ENCODE measurements around the gene LRRK1. TPM values are rescaled to one million over a fixed set of nuclear protein-coding genes. Genes with fewer than 3 reads are reported as not detected.

LRRK1 gene
- total RNA-seq, 4 donors from 2014 or later = 12.1 to 23.8 (median 15.2) TPM

DNA sequence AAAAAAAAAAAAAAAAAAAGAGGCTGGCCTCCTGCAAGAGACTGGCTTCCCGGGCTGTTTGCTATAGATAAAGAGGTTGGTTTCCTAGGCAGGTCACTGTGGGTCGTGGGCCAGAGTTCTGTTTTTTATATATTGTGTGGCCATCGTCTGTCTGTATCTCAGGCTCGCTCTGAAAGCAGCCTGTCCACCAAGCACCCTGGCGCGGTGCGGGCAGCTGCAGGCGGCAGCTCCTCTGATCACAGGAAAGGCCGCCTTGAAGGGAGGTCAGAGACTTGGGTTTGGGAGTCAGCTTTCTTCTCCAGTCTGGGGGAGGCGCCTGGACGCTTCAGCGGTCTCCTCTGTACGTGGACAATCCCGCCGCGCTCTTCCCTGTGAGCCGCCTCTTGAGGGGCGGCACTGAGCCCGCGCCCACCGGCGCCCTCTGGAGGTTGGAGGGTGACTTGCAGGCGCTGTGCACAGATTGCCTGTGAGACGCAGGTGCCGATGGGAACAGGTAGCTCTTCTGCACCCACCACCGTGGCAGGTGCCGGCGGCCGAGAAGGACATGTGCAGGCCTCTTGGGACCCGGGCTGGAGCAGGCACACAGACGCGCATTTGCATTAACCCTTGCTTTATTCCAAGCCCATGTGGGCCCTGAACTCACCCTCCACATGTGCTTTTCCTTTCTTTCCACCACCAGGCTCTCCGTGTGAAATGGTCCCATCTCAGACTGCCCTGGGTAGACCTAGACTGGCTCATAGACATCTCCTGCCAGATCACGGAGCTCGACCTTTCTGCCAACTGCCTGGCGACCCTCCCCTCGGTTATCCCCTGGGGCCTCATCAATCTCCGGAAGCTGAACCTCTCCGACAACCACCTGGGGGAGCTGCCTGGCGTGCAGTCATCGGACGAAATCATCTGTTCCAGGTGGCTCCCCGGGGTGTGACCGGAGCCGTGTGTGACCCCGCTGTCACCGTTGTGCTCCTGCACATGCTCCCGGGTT, 89.3 kb downstream of the LRRK1 start:
- H3K9me3 ChIP-seq = no peaks in the 10 kb centered on the region
- H3K4me1 ChIP-seq = peaks cover 0 to 23% (median 6%) of the 10 kb centered on the region in 3 donors
- WGBS, 2 donors (ENCODE audit: low coverage in 1 of 2) = 17 to 28% methylated on average over 5 to 16 of the region's 48 CpGs
- H3K27ac ChIP-seq = peak overlapping the region in 1 of 4 donors; percentile 45
- H3K4me3 ChIP-seq = peak overlapping the region; percentile 23 to 51
- ATAC-seq = peak; percentile 82
- peaks cover 0 to 30% of the 10 kb centered on the region in 2 donors for H3K36me3 ChIP-seq
- TF ChIP-seq POLR2A (IDR thresholded peaks at IDR 0.05) = no peak
- TF ChIP-seq CTCF (IDR thresholded peaks at IDR 0.05) = peak; percentile 88 to 98 (median 94)
- H3K27me3 ChIP-seq = peaks cover 14% of the 10 kb centered on the region

GRCh38 chr15:101009176-101009575, 90.0 kb downstream of the LRRK1 start:
- peaks cover 0 to 23% (median 6%) of the 10 kb centered on the region in 3 donors for H3K4me1 ChIP-seq
- no CpG with 5 or more reads among the region's 2 CpGs for WGBS, 2 donors (ENCODE audit: low coverage in 1 of 2)
- no peaks in the 10 kb centered on the region for H3K9me3 ChIP-seq
- no peak overlapping the region for H3K27ac ChIP-seq
- H3K4me3 ChIP-seq = no peak overlapping the region
- no peak for ATAC-seq
- H3K27me3 ChIP-seq = peaks cover 12% of the 10 kb centered on the region
- peaks cover 0 to 32% of the 10 kb centered on the region in 2 donors for H3K36me3 ChIP-seq
- no peak for TF ChIP-seq POLR2A (IDR thresholded peaks at IDR 0.05)
- TF ChIP-seq EP300 (IDR thresholded peaks at IDR 0.05) = no peak
- no peak for TF ChIP-seq POLR2AphosphoS5 (IDR thresholded peaks at IDR 0.05)
- no peak for TF ChIP-seq CTCF (IDR thresholded peaks at IDR 0.05)

DNA sequence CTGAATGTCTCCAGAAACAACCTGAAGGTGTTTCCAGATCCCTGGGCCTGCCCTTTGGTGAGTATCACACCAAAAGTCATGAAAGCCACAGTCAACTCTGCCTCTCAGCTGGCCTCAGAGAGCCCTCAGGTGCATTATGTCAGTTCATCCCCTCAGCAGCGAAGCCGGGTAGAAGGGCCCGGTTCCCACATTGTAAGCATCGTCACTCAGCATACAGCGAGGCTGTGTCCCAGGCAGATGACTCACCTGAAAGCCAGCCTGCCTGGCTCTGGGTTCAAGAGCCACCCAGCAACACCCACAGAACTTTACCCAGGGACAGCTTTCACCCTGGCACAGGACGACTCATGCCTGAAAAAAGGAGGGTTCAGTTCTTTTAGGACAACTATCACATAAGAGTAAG, 91.6 kb downstream of the LRRK1 start:
- Histone ChIP-seq H3K9me3 (no peaks in the 10 kb centered on the region), H3K36me3 (peaks cover 0 to 40% of the 10 kb centered on the region in 2 donors), H3K4me1 (peaks cover 0 to 32% (median 6%) of the 10 kb centered on the region in 3 donors), H3K4me3 (no peak overlapping the region), H3K27ac (no peak overlapping the region), H3K27me3 (peaks cover 11% of the 10 kb centered on the region)
- TF ChIP-seq POLR2A (IDR thresholded peaks at IDR 0.05) (no peak), POLR2AphosphoS5 (IDR thresholded peaks at IDR 0.05) (no peak), EP300 (IDR thresholded peaks at IDR 0.05) (no peak), CTCF (IDR thresholded peaks at IDR 0.05) (no peak)
- no CpG with 5 or more reads among the region's 6 CpGs for WGBS, 2 donors (ENCODE audit: low coverage in 1 of 2)
- ATAC-seq = no peak

DNA sequence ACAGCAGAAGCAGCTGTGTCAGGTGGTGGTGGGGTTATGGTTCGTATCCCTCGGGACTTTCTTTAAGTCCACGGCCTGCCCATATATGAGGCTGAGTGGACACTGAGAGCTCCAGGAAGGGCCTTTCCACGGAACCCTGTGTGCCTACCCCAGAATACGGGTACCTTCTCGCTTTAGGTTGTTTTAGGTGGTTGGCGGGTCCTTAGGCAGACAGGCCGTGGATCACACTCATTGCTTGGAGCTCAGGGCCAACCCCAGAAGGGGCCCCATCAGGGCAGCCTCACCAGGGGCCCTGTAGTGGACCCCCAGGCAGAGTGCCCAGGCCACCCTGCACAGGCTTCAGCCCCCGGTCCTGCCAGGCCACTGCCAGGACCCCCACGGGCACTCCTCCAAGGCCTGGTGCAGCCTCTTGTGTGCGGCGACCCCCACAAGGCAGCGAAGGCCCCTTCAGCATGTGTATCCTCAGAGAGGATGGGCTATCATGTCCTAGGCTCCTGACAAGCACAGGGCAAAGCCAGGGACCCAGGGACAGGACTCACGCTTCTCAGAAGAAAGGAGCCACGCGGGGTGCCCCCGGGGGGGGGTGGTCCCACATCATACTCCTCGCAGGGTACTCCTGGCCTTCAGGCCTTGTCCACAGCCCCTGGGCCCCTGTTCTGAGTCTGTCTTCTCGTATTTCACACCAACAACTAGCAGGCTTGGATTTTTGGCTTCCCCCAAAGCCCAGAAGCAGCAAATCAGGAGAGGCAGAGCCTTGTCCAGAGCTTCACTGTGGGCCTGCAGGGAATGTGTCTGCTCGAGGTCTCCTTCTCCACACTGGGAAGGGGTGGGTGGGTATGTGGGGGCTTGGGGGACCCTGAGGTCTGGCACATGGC, 93.4 kb downstream of the LRRK1 start:
- ATAC-seq = no peak
- TF ChIP-seq CTCF (IDR thresholded peaks at IDR 0.05) = no peak
- H3K9me3 ChIP-seq = no peaks in the 10 kb centered on the region
- no peak overlapping the region for H3K4me3 ChIP-seq
- H3K4me1 ChIP-seq = peaks cover 0 to 22% (median 2%) of the 10 kb centered on the region in 3 donors
- WGBS, 2 donors (ENCODE audit: low coverage in 1 of 2) = 85% methylated on average over 5 of the region's 20 CpGs; no CpG with 5 or more reads in 1 of the 2 donors
- no peak overlapping the region for H3K27ac ChIP-seq
- peaks cover 0 to 44% of the 10 kb centered on the region in 2 donors for H3K36me3 ChIP-seq
- peaks cover 11% of the 10 kb centered on the region for H3K27me3 ChIP-seq

Measured in gastroesophageal sphincter (tissue), 4 donors.